GM12891 (cell line): ENCODE data around the gene NOG.

Experiments
- DNase-seq: peaks from one replicate; pipeline ENCODE4 v3.0.0; 2011; ENCODE audit warnings: low spot score; ENCODE audit not compliant: insufficient read length
- FAIRE-seq: peaks from 2 replicates; lab custom pipeline; 2011; peaks lifted over from hg19 to GRCh38; lab: Jason Lieb, UNC
- PAX5 ChIP-seq: IDR thresholded peaks from 2 replicates; pipeline ENCODE4 v1.6.1; 2011; ENCODE audit warnings: low read length, moderate library complexity, mild to moderate bottlenecking; ENCODE audit not compliant: insufficient read depth, severe bottlenecking
- POLR2A ChIP-seq: IDR thresholded peaks from 2 replicates; pipeline ENCODE4 v1.6.1; 2011; ENCODE audit warnings: low read depth, low read length, control low read depth
- POLR2AphosphoS5 ChIP-seq: IDR thresholded peaks from 2 replicates; pipeline ENCODE4 v1.6.1; 2011; ENCODE audit warnings: low read depth, low read length, control low read depth
- POU2F2 ChIP-seq: IDR thresholded peaks from 2 replicates; pipeline ENCODE4 v1.6.1; 2011; ENCODE audit warnings: low read depth, mild to moderate bottlenecking, control low read depth, low read length, moderate library complexity
- SPI1 ChIP-seq: IDR thresholded peaks from 2 replicates; pipeline ENCODE4 v1.6.1; 2011; ENCODE audit warnings: low read depth, low read length, control low read depth
- TAF1 ChIP-seq: IDR thresholded peaks from 2 replicates; pipeline ENCODE4 v1.6.1; 2011; ENCODE audit warnings: low read depth, low read length, control low read depth

Gene NOG

GRCh38 chr17:56595831-56596690 is 2.6 kb downstream of the NOG start:
- no peak for TF ChIP-seq PAX5
- TF ChIP-seq POLR2AphosphoS5, result no peak
- TF ChIP-seq SPI1, result no peak
- no peak for TF ChIP-seq TAF1
- no peak for TF ChIP-seq POU2F2
- no peak for TF ChIP-seq POLR2A
- FAIRE-seq, result no peak
- no peak for DNase-seq

- DNase-seq (no peak), FAIRE-seq (no peak)
- TF ChIP-seq SPI1 (no peak), POU2F2 (no peak), POLR2A (no peak), POLR2AphosphoS5 (no peak), TAF1 (no peak), PAX5 (no peak)
Measured at GRCh38 chr17:56596691-56597494, 3.4 kb downstream of the NOG start.

GRCh38 chr17:56597495-56597990 is 4.0 kb downstream of the NOG start:
- DNase-seq (no peak), FAIRE-seq (no peak)
- no peak for TF ChIP-seq POLR2AphosphoS5
- no peak for TF ChIP-seq POLR2A
- TF ChIP-seq PAX5, result no peak
- no peak for TF ChIP-seq TAF1
- no peak for TF ChIP-seq SPI1
- no peak for TF ChIP-seq POU2F2

- TF ChIP-seq PAX5 (no peak), TAF1 (no peak), POU2F2 (no peak), SPI1 (no peak), POLR2AphosphoS5 (no peak), POLR2A (no peak)
- DNase-seq, result no peak
- no peak for FAIRE-seq
Measured at GRCh38 chr17:56598466-56598865, 5.0 kb downstream of the NOG start.

- TF ChIP-seq POU2F2 (no peak), SPI1 (no peak), PAX5 (no peak)
- FAIRE-seq, result no peak
- DNase-seq, result no peak
Measured at GRCh38 chr17:56599088-56599487, 5.6 kb downstream of the NOG start.

GRCh38 chr17:56599566-56599965 is 6.1 kb downstream of the NOG start:
- FAIRE-seq, result no peak
- DNase-seq, result no peak
- TF ChIP-seq TAF1 (no peak), SPI1 (no peak), PAX5 (no peak), POU2F2 (no peak), POLR2AphosphoS5 (no peak), POLR2A (no peak)

- TF ChIP-seq SPI1, result no peak
- no peak for TF ChIP-seq POLR2A
- no peak for TF ChIP-seq POLR2AphosphoS5
- no peak for TF ChIP-seq POU2F2
- no peak for TF ChIP-seq PAX5
- TF ChIP-seq TAF1, result no peak
- FAIRE-seq (no peak), DNase-seq (no peak)
Measured at GRCh38 chr17:56600256-56600655, 6.8 kb downstream of the NOG start.

GRCh38 chr17:56601591-56601990 is 8.1 kb downstream of the NOG start:
- DNase-seq (no peak), FAIRE-seq (no peak)
- TF ChIP-seq TAF1, result no peak
- TF ChIP-seq POU2F2, result no peak
- no peak for TF ChIP-seq SPI1
- no peak for TF ChIP-seq POLR2AphosphoS5
- TF ChIP-seq PAX5, result no peak
- no peak for TF ChIP-seq POLR2A

GRCh38 chr17:56602292-56603130 is 9.0 kb downstream of the NOG start:
- DNase-seq, result no peak
- TF ChIP-seq POLR2A (no peak), POLR2AphosphoS5 (no peak), SPI1 (no peak), PAX5 (no peak), TAF1 (no peak), POU2F2 (no peak)
- no peak for FAIRE-seq
